Measurements from ENCODE around the gene TJP2. TPM values are rescaled to one million over a fixed set of nuclear protein-coding genes. Genes with fewer than 3 reads are reported as not detected.

TJP2 gene
- total RNA-seq, 1 experiment from 2014 or later: 155 TPM

DNA sequence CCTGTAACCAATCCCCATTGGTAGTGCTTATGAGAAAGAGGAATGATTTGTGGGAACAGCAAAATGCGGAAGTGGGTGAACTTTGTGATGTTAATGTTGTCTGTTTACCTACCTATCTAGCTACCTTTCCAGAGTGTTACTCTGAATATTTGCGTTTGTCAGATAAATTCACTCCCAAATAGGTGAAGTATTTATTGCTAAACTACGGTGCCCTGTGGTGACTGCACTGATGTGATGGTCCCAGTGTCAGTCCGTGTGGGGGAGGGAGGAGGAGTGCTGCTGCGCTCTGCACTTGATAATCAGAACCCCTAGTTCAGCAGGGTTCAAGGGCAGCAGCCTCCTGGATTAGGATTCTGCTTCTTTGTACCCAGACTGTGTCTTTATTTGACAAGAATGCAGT, 55.3 kb downstream of the TJP2 start:
- DNase-seq (ENCODE audit: low spot score): no peak
- no peak overlapping the region for H3K4me3 Mint-ChIP-seq
- peaks cover 81% of the 10 kb centered on the region for H3K4me1 Mint-ChIP-seq
- no peaks in the 10 kb centered on the region for H3K9me3 Mint-ChIP-seq
- H3K27me3 Mint-ChIP-seq (ENCODE audit: low read depth): no peaks in the 10 kb centered on the region
- ChIA-PET CTCF (interaction anchor here (1.3 kb wide), 1 partner anchor 14 kb away, joined by 3 read pairs; no protein-coding TSS in a partner anchor), POLR2A (no interaction called here)
- peak; percentile 50 for ATAC-seq
- TF ChIP-seq, protein P1, sequence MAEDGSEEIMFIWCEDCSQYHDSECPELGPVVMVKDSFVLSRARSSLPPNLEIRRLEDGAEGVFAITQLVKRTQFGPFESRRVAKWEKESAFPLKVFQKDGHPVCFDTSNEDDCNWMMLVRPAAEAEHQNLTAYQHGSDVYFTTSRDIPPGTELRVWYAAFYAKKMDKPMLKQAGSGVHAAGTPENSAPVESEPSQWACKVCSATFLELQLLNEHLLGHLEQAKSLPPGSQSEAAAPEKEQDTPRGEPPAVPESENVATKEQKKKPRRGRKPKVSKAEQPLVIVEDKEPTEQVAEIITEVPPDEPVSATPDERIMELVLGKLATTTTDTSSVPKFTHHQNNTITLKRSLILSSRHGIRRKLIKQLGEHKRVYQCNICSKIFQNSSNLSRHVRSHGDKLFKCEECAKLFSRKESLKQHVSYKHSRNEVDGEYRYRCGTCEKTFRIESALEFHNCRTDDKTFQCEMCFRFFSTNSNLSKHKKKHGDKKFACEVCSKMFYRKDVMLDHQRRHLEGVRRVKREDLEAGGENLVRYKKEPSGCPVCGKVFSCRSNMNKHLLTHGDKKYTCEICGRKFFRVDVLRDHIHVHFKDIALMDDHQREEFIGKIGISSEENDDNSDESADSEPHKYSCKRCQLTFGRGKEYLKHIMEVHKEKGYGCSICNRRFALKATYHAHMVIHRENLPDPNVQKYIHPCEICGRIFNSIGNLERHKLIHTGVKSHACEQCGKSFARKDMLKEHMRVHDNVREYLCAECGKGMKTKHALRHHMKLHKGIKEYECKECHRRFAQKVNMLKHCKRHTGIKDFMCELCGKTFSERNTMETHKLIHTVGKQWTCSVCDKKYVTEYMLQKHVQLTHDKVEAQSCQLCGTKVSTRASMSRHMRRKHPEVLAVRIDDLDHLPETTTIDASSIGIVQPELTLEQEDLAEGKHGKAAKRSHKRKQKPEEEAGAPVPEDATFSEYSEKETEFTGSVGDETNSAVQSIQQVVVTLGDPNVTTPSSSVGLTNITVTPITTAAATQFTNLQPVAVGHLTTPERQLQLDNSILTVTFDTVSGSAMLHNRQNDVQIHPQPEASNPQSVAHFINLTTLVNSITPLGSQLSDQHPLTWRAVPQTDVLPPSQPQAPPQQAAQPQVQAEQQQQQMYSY (CRISPR knock-in tag; IDR thresholded peaks at IDR 0.05): no peak
- TF ChIP-seq ZBTB21 (CRISPR knock-in tag; IDR thresholded peaks at IDR 0.05; ENCODE audit: borderline replicate concordance) (no peak), NFATC4 (CRISPR knock-in tag; IDR thresholded peaks at IDR 0.05) (no peak), ZNF219 (CRISPR knock-in tag; IDR thresholded peaks at IDR 0.05; ENCODE audit: borderline replicate concordance) (no peak), KAT7 (CRISPR knock-in tag; IDR thresholded peaks at IDR 0.05; ENCODE audit: borderline replicate concordance) (no peak), NFE2L1 (CRISPR knock-in tag; IDR thresholded peaks at IDR 0.05) (no peak), CREB1 (CRISPR knock-in tag; IDR thresholded peaks at IDR 0.05) (no peak), TCF7 (CRISPR knock-in tag; IDR thresholded peaks at IDR 0.05; ENCODE audit: low read depth) (no peak)
- TF ChIP-seq, protein P2, sequence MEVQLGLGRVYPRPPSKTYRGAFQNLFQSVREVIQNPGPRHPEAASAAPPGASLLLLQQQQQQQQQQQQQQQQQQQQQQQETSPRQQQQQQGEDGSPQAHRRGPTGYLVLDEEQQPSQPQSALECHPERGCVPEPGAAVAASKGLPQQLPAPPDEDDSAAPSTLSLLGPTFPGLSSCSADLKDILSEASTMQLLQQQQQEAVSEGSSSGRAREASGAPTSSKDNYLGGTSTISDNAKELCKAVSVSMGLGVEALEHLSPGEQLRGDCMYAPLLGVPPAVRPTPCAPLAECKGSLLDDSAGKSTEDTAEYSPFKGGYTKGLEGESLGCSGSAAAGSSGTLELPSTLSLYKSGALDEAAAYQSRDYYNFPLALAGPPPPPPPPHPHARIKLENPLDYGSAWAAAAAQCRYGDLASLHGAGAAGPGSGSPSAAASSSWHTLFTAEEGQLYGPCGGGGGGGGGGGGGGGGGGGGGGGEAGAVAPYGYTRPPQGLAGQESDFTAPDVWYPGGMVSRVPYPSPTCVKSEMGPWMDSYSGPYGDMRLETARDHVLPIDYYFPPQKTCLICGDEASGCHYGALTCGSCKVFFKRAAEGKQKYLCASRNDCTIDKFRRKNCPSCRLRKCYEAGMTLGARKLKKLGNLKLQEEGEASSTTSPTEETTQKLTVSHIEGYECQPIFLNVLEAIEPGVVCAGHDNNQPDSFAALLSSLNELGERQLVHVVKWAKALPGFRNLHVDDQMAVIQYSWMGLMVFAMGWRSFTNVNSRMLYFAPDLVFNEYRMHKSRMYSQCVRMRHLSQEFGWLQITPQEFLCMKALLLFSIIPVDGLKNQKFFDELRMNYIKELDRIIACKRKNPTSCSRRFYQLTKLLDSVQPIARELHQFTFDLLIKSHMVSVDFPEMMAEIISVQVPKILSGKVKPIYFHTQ (CRISPR knock-in tag; IDR thresholded peaks at IDR 0.05): no peak
- TF ChIP-seq, protein P3, sequence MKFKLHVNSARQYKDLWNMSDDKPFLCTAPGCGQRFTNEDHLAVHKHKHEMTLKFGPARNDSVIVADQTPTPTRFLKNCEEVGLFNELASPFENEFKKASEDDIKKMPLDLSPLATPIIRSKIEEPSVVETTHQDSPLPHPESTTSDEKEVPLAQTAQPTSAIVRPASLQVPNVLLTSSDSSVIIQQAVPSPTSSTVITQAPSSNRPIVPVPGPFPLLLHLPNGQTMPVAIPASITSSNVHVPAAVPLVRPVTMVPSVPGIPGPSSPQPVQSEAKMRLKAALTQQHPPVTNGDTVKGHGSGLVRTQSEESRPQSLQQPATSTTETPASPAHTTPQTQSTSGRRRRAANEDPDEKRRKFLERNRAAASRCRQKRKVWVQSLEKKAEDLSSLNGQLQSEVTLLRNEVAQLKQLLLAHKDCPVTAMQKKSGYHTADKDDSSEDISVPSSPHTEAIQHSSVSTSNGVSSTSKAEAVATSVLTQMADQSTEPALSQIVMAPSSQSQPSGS (CRISPR knock-in tag; IDR thresholded peaks at IDR 0.05; ENCODE audit: borderline replicate concordance, low read depth): no peak
- TF ChIP-seq, protein P4, sequence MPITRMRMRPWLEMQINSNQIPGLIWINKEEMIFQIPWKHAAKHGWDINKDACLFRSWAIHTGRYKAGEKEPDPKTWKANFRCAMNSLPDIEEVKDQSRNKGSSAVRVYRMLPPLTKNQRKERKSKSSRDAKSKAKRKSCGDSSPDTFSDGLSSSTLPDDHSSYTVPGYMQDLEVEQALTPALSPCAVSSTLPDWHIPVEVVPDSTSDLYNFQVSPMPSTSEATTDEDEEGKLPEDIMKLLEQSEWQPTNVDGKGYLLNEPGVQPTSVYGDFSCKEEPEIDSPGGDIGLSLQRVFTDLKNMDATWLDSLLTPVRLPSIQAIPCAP (CRISPR knock-in tag; IDR thresholded peaks at IDR 0.05): no peak
- TF ChIP-seq, protein P5, sequence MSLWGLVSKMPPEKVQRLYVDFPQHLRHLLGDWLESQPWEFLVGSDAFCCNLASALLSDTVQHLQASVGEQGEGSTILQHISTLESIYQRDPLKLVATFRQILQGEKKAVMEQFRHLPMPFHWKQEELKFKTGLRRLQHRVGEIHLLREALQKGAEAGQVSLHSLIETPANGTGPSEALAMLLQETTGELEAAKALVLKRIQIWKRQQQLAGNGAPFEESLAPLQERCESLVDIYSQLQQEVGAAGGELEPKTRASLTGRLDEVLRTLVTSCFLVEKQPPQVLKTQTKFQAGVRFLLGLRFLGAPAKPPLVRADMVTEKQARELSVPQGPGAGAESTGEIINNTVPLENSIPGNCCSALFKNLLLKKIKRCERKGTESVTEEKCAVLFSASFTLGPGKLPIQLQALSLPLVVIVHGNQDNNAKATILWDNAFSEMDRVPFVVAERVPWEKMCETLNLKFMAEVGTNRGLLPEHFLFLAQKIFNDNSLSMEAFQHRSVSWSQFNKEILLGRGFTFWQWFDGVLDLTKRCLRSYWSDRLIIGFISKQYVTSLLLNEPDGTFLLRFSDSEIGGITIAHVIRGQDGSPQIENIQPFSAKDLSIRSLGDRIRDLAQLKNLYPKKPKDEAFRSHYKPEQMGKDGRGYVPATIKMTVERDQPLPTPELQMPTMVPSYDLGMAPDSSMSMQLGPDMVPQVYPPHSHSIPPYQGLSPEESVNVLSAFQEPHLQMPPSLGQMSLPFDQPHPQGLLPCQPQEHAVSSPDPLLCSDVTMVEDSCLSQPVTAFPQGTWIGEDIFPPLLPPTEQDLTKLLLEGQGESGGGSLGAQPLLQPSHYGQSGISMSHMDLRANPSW (CRISPR knock-in tag; conservative IDR thresholded peaks at IDR 0.05; ENCODE audit: low read depth): no peak
- TF ChIP-seq, protein P6, sequence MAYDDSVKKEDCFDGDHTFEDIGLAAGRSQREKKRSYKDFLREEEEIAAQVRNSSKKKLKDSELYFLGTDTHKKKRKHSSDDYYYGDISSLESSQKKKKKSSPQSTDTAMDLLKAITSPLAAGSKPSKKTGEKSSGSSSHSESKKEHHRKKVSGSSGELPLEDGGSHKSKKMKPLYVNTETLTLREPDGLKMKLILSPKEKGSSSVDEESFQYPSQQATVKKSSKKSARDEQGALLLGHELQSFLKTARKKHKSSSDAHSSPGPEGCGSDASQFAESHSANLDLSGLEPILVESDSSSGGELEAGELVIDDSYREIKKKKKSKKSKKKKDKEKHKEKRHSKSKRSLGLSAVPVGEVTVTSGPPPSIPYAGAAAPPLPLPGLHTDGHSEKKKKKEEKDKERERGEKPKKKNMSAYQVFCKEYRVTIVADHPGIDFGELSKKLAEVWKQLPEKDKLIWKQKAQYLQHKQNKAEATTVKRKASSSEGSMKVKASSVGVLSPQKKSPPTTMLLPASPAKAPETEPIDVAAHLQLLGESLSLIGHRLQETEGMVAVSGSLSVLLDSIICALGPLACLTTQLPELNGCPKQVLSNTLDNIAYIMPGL (CRISPR knock-in tag; IDR thresholded peaks at IDR 0.05): no peak
- H3K27ac Mint-ChIP-seq: peak overlapping the region; percentile 89
- H3K36me3 Mint-ChIP-seq: peaks cover 36% of the 10 kb centered on the region
